Endothelial cell (in vitro differentiated cells): ENCODE data around the gene EXOC3L1. TPM values are rescaled to one million over a fixed set of nuclear protein-coding genes. Genes with fewer than 3 reads are reported as not detected.

Source experiments
- DNase-seq: peaks from one replicate; pipeline ENCODE4 v3.0.0; 2021; ENCODE audit warnings: low spot score
- H3K27ac Mint-ChIP-seq: one replicate; pipeline ENCODE4 v1.8.0; 2021; ENCODE audit warnings: mixed read lengths, inconsistent platforms; ENCODE audit not compliant: unreplicated experiment
- H3K27me3 Mint-ChIP-seq: one replicate; pipeline ENCODE4 v1.8.0; 2021; ENCODE audit warnings: mild to moderate bottlenecking, moderate library complexity, mixed read lengths, inconsistent platforms; ENCODE audit not compliant: unreplicated experiment
- H3K36me3 Mint-ChIP-seq: one replicate; pipeline ENCODE4 v1.8.0; 2021; ENCODE audit warnings: mild to moderate bottlenecking, low read depth, mixed read lengths, inconsistent platforms; ENCODE audit not compliant: unreplicated experiment
- H3K4me1 Mint-ChIP-seq: one replicate; pipeline ENCODE4 v1.8.0; 2021; ENCODE audit warnings: mild to moderate bottlenecking, mixed read lengths, inconsistent platforms; ENCODE audit not compliant: unreplicated experiment
- H3K4me3 Mint-ChIP-seq: one replicate; pipeline ENCODE4 v1.8.0; 2021; ENCODE audit warnings: mild to moderate bottlenecking, mixed read lengths, inconsistent platforms; ENCODE audit not compliant: unreplicated experiment
- H3K9me3 Mint-ChIP-seq: one replicate; pipeline ENCODE4 v1.8.0; 2021; ENCODE audit warnings: mixed read lengths, inconsistent platforms; ENCODE audit not compliant: unreplicated experiment
- total RNA-seq: library from RNA; stranded (reverse); fragmentation: NEBNext Ultra II Directional; extraction: Animal tissue kit (Norgen Biotek cat#: 25700); gene quantifications from one replicate; pipeline ENCODE4 v1.2.1, GENCODE V29; 2021; ENCODE audit not compliant: unreplicated experiment
- TF ChIP-seq, protein P1 (sequence below): fragments of 200-600 bp; sonication (generic); IDR thresholded peaks from one replicate; pipeline ENCODE4 v1.5.0; 2021; ENCODE audit warnings: antibody characterized with exemption; ENCODE audit not compliant: unreplicated experiment

The EXOC3L1 gene
- total RNA-seq, 1 donor from 2014 or later: 150 TPM

DNA sequence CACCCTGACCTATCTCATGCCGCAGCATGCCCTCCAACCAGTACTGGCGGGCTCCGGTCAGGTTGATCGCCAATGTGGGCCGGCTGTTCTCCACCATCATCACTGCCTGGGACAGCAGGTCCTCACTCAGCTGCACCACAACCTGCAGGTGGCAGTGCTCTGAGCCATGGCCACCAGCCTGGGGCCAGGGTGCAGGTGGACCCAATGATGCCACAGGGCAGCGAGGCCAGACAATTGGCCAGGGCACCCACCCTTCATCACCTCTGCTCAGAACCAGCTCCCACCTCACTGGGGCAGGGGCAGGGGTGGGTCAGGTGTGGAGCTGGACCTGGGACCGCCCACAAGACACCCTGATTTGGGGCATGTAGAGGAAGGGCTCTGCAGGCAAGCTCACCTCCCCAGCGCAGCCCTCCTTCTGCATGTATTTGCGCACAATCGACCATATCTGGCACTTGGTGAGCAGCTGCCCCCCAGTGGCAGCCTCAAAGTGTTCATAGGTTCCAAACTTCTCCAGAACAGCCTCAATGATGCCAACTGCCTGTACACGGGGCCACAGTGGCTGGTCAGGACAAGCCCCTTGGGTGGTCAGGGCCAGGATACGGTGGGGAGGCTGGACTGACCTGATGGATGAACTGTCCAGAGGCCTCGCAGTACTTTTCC is 10.4 kb downstream of the EXOC3L1 start:
- H3K4me3 Mint-ChIP-seq: no peak overlapping the region
- peaks cover 20% of the 10 kb centered on the region for H3K36me3 Mint-ChIP-seq
- peaks cover 20% of the 10 kb centered on the region for H3K27me3 Mint-ChIP-seq
- DNase-seq: no peak
- H3K27ac Mint-ChIP-seq: no peak overlapping the region
- peaks cover 4% of the 10 kb centered on the region for H3K4me1 Mint-ChIP-seq
- no peaks in the 10 kb centered on the region for H3K9me3 Mint-ChIP-seq
- TF ChIP-seq, protein P1, sequence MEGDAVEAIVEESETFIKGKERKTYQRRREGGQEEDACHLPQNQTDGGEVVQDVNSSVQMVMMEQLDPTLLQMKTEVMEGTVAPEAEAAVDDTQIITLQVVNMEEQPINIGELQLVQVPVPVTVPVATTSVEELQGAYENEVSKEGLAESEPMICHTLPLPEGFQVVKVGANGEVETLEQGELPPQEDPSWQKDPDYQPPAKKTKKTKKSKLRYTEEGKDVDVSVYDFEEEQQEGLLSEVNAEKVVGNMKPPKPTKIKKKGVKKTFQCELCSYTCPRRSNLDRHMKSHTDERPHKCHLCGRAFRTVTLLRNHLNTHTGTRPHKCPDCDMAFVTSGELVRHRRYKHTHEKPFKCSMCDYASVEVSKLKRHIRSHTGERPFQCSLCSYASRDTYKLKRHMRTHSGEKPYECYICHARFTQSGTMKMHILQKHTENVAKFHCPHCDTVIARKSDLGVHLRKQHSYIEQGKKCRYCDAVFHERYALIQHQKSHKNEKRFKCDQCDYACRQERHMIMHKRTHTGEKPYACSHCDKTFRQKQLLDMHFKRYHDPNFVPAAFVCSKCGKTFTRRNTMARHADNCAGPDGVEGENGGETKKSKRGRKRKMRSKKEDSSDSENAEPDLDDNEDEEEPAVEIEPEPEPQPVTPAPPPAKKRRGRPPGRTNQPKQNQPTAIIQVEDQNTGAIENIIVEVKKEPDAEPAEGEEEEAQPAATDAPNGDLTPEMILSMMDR: no peak

DNA sequence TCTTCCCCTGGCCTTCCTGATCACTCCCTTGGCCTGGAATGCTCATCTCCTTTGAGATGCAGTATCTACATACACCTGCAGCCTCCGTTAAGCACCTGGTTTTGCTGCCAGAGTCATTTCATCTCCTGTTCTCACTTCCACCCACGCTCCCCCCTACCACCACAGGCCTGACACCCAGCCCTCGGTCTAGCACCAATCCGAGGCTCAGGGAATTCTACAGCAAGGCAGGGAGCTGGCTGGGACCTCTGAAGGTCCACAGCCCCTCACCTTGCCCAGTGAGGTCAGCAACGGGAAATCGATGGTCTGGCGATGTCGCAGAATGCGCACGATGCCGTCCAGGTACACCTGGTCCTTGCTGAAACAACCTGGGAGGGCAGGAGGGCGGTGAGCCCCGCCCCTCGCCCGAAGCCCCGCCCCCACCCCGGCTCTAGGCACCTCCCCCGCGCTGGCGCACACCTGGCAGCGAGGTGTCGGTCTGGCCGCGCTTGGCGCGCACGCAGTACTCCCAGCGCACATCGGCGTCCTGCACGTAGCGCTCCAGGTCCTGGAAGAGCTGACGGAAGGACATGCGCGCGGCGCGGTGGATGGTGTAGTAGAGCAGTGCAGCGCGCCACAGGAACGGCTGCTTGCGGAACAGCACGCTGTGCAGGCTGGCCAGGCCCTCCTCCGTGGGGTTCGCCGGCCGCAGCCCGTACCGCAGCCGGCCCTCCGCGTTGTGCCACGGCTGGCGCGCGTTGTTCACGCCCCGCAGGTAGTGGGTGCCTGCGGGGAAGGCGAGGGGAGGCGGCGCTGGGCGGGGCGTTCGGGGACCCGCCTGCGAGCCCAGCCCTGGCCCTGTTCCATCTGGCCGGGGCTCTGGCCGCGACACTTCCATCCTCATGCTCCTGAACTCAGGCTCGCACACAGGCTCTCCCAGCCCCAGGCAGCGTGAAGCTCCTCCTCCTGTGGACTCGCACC is 11.9 kb downstream of the EXOC3L1 start:
- Mint-ChIP-seq H3K27me3 (peaks cover 29% of the 10 kb centered on the region), H3K4me1 (peaks cover 14% of the 10 kb centered on the region), H3K36me3 (peaks cover 20% of the 10 kb centered on the region), H3K27ac (peak overlapping the region; percentile 13), H3K4me3 (peak overlapping the region; percentile 28), H3K9me3 (no peaks in the 10 kb centered on the region)
- DNase-seq: no peak
- TF ChIP-seq, protein P1: no peak

DNA sequence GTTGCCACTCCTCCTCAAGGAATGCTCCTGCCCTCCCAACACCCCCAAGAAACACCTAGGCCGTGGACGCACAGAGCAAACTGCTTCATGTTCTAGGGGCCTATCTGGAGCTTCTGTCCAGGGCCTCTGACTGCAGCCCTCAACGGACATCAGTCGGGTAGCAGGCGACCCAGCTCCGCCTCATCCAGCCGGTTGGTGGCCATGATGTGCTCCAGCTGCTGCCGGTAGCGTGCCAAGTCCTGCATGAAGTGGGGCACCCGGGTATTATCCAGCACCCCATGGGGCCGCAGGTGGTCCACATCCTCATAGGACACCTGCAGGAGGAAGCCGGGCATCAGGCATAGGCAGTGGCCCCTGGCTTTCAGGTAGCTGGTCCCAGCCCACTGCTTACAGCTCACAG is 13.3 kb downstream of the EXOC3L1 start:
- no peak for DNase-seq
- Mint-ChIP-seq H3K36me3 (peaks cover 20% of the 10 kb centered on the region), H3K9me3 (no peaks in the 10 kb centered on the region), H3K27me3 (peaks cover 35% of the 10 kb centered on the region), H3K4me3 (no peak overlapping the region), H3K27ac (no peak overlapping the region), H3K4me1 (peaks cover 15% of the 10 kb centered on the region)
- TF ChIP-seq, protein P1: no peak

GRCh38 chr16:67174706-67175231 is 15.2 kb downstream of the EXOC3L1 start:
- TF ChIP-seq, protein P1: no peak
- peaks cover 28% of the 10 kb centered on the region for H3K4me1 Mint-ChIP-seq
- H3K27ac Mint-ChIP-seq: no peak overlapping the region
- H3K4me3 Mint-ChIP-seq: no peak overlapping the region
- peaks cover 24% of the 10 kb centered on the region for H3K36me3 Mint-ChIP-seq
- H3K9me3 Mint-ChIP-seq: no peaks in the 10 kb centered on the region
- H3K27me3 Mint-ChIP-seq: peaks cover 44% of the 10 kb centered on the region
- DNase-seq: no peak
